ENCODE results near the gene GRN. TPM values are rescaled to one million over a fixed set of nuclear protein-coding genes. Genes with fewer than 3 reads are reported as not detected.
"Not testable (repeated sequence)": the region's sequence is repeated elsewhere in the genome, so short reads cannot be mapped to it uniquely, and the experiment has no call there.

The GRN gene
- total RNA-seq, 4 donors from 2014 or later, result 169 to 313 (median 260) TPM

GRCh38 chr17:44324092-44324570 lies 21.0 kb upstream of the GRN start:
- DNase-seq (ENCODE audit: extremely low spot score), result no peak
- intact Hi-C loops (cut with DNase I), result loop anchor here (2.0 kb wide), 1 partner anchor 105 kb away; the partner anchor contains the start of gene UBTF
- H3K4me3 ChIP-seq, result peak overlapping the region; percentile 80 to 100 (median 98)
- WGBS, result no CpG with 5 or more reads among the region's 38 CpGs
- peaks cover 24 to 39% (median 35%) of the 10 kb centered on the region in 4 donors for H3K36me3 ChIP-seq
- H3K27ac ChIP-seq (replicated peaks in 1 of 4), result peak overlapping the region; percentile 90 to 96 (median 94)
- H3K4me1 ChIP-seq, result peaks cover 27 to 42% (median 41%) of the 10 kb centered on the region in 4 donors
- TF ChIP-seq, protein P1, sequence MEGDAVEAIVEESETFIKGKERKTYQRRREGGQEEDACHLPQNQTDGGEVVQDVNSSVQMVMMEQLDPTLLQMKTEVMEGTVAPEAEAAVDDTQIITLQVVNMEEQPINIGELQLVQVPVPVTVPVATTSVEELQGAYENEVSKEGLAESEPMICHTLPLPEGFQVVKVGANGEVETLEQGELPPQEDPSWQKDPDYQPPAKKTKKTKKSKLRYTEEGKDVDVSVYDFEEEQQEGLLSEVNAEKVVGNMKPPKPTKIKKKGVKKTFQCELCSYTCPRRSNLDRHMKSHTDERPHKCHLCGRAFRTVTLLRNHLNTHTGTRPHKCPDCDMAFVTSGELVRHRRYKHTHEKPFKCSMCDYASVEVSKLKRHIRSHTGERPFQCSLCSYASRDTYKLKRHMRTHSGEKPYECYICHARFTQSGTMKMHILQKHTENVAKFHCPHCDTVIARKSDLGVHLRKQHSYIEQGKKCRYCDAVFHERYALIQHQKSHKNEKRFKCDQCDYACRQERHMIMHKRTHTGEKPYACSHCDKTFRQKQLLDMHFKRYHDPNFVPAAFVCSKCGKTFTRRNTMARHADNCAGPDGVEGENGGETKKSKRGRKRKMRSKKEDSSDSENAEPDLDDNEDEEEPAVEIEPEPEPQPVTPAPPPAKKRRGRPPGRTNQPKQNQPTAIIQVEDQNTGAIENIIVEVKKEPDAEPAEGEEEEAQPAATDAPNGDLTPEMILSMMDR (IDR thresholded peaks at IDR 0.05), result no peak
- TF ChIP-seq POLR2A (IDR thresholded peaks at IDR 0.05; ENCODE audit: low read depth) (no peak), POLR2AphosphoS5 (IDR thresholded peaks at IDR 0.05) (no peak), EP300 (IDR thresholded peaks at IDR 0.05) (no peak)
- no peaks in the 10 kb centered on the region for H3K9me3 ChIP-seq
- H3K27me3 ChIP-seq, result no peaks in the 10 kb centered on the region

GRCh38 chr17:44324571-44325275 lies 20.4 kb upstream of the GRN start, which contains the start of gene SLC25A39:
Gene SLC25A39, minus strand, starts transcription at chr17:44324823. Its CDS starts 1,261 bp downstream, at chr17:44323562.
- 0% methylated on average over 15 of the region's 85 CpGs for WGBS
- intact Hi-C loops (cut with DNase I), result loop anchor here (2.0 kb wide), 1 partner anchor 106 kb away; the partner anchor contains the start of gene UBTF

GRCh38 chr17:44326861-44327444 lies 18.1 kb upstream of the GRN start:
- 23% methylated on average over 31 of the region's 31 CpGs for WGBS
- peaks cover 0 to 10% (median 7%) of the 10 kb centered on the region in 4 donors for H3K36me3 ChIP-seq
- peak overlapping the region; percentile 90 to 96 (median 94) for H3K27ac ChIP-seq (replicated peaks in 1 of 4)
- TF ChIP-seq EP300 (IDR thresholded peaks at IDR 0.05) (no peak), POLR2AphosphoS5 (IDR thresholded peaks at IDR 0.05) (peak; percentile 68 to 93), POLR2A (IDR thresholded peaks at IDR 0.05; ENCODE audit: low read depth) (no peak)
- TF ChIP-seq, protein P1 (IDR thresholded peaks at IDR 0.05), result peak in 1 of 3 experiments; percentile 51
- intact Hi-C loops (cut with DNase I), result no loop called here
- no peaks in the 10 kb centered on the region for H3K9me3 ChIP-seq
- H3K4me3 ChIP-seq, result peak overlapping the region; percentile 80 to 100 (median 98)
- DNase-seq (ENCODE audit: extremely low spot score), result peak; percentile 99
- H3K4me1 ChIP-seq, result peaks cover 27 to 49% (median 46%) of the 10 kb centered on the region in 4 donors
- H3K27me3 ChIP-seq, result no peaks in the 10 kb centered on the region

More at GRCh38 chr17:44324571-44325275, 20.4 kb upstream of the GRN start, which contains the start of gene SLC25A39:
- H3K27me3 ChIP-seq, result no peaks in the 10 kb centered on the region
- no peak for TF ChIP-seq EP300 (IDR thresholded peaks at IDR 0.05)
- TF ChIP-seq POLR2AphosphoS5 (IDR thresholded peaks at IDR 0.05), result peak; percentile 91 to 94
- TF ChIP-seq, protein P1 (IDR thresholded peaks at IDR 0.05), result peak in 1 of 3 experiments; percentile 34
- H3K4me3 ChIP-seq, result peak within 1 kb of the TSS; percentile 80 to 100 (median 98)
- no peaks in the 10 kb centered on the region for H3K9me3 ChIP-seq
- H3K4me1 ChIP-seq, result peaks cover 27 to 42% (median 41%) of the 10 kb centered on the region in 4 donors
- peak; percentile 97 for DNase-seq (ENCODE audit: extremely low spot score)
- peak within 1 kb of the TSS; percentile 90 to 96 (median 94) for H3K27ac ChIP-seq (replicated peaks in 1 of 4)
- peaks cover 21 to 33% (median 29%) of the 10 kb centered on the region in 4 donors for H3K36me3 ChIP-seq

- H3K4me3 ChIP-seq, result no peak overlapping the region
- no peak for DNase-seq (ENCODE audit: extremely low spot score)
- H3K9me3 ChIP-seq, result no peaks in the 10 kb centered on the region
- intact Hi-C loops (cut with DNase I), result loop anchor here (2.0 kb wide), 1 partner anchor 117 kb away; no protein-coding TSS in a partner anchor
- TF ChIP-seq POLR2AphosphoS5 (IDR thresholded peaks at IDR 0.05) (no peak), POLR2A (IDR thresholded peaks at IDR 0.05; ENCODE audit: low read depth) (no peak), EP300 (IDR thresholded peaks at IDR 0.05) (no peak)
- TF ChIP-seq, protein P1 (IDR thresholded peaks at IDR 0.05), result no peak
- peaks cover 27 to 44% (median 38%) of the 10 kb centered on the region in 4 donors for H3K4me1 ChIP-seq
- H3K36me3 ChIP-seq, result peaks cover 0 to 1% (median 0%) of the 10 kb centered on the region in 4 donors
- no peaks in the 10 kb centered on the region for H3K27me3 ChIP-seq
- 77% methylated on average over 7 of the region's 7 CpGs for WGBS
- H3K27ac ChIP-seq (replicated peaks in 1 of 4), result no peak overlapping the region
Measured at GRCh38 chr17:44327715-44328449, 17.2 kb upstream of the GRN start.

DNA sequence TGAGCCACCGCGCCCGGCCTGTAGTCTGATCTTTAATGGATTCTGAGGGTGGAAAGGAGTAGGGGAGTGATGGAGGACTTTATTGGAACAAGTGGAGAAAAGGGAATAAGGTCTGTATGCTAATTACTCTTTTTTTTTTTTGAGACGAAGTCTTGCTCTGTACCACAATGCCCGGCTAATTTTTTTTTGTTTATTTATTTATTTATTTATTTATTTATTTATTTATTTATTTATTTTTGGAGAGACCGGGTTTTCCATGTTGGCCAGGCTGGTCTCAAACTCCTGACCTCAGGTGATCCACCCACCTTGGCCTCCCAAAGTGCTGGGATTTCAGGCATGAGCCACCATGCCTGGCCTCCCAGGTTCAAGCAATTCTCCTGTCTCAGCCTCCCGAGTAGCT lies 15.6 kb upstream of the GRN start:
- H3K27ac ChIP-seq (replicated peaks in 1 of 4); H3K36me3 ChIP-seq; H3K4me3 ChIP-seq; H3K27me3 ChIP-seq; H3K9me3 ChIP-seq; DNase-seq (ENCODE audit: extremely low spot score): not testable (repeated sequence)
- peaks cover 13 to 29% (median 24%) of the 10 kb centered on the region in 4 donors for H3K4me1 ChIP-seq
- intact Hi-C loops (cut with DNase I), result loop anchor here (2.0 kb wide), 1 partner anchor 119 kb away; no protein-coding TSS in a partner anchor
- 85% methylated on average over 7 of the region's 7 CpGs for WGBS

GRCh38 chr17:44330263-44330662 lies 14.8 kb upstream of the GRN start:
- DNase-seq (ENCODE audit: extremely low spot score); H3K36me3 ChIP-seq; H3K27ac ChIP-seq (replicated peaks in 1 of 4); intact Hi-C loops (cut with DNase I); H3K9me3 ChIP-seq; H3K4me3 ChIP-seq; H3K27me3 ChIP-seq: not testable (repeated sequence)
- WGBS, result 88% methylated on average over 5 of the region's 5 CpGs
- peaks cover 13 to 25% (median 24%) of the 10 kb centered on the region in 4 donors for H3K4me1 ChIP-seq
